Measurements from ENCODE around the gene EPHB1.

DNA sequence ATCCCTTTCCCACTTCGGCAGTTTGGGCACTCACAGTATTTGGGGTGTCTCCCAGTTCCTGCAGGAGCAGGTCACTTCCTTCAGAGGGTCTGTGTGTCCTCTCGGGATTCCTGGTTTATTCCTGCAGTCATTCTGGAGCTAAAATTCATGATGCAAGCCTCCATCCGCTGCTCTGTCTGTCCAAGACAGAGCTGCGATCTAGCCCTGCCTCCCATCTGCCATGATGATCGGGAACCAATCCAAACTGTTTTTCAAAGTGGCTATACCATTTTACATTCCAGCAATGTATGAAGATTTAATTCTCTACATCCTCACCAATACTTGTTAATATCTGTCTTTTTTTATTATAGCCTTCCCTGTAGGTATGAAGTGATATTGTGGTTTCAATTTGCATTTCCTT lies 273.0 kb downstream of the EPHB1 start:
- TF ChIP-seq EZH2phosphoT487 (IDR thresholded peaks at IDR 0.05; ENCODE audit: borderline replicate concordance, low read depth), result no peak
- no peak for TF ChIP-seq CHD2 (IDR thresholded peaks at IDR 0.05; ENCODE audit: low read length, partially characterized antibody)
- TF ChIP-seq RAD21 (IDR thresholded peaks at IDR 0.05; ENCODE audit: low read length), result no peak
- TF ChIP-seq ELF1 (IDR thresholded peaks at IDR 0.05), result no peak
- TF ChIP-seq, protein P1, sequence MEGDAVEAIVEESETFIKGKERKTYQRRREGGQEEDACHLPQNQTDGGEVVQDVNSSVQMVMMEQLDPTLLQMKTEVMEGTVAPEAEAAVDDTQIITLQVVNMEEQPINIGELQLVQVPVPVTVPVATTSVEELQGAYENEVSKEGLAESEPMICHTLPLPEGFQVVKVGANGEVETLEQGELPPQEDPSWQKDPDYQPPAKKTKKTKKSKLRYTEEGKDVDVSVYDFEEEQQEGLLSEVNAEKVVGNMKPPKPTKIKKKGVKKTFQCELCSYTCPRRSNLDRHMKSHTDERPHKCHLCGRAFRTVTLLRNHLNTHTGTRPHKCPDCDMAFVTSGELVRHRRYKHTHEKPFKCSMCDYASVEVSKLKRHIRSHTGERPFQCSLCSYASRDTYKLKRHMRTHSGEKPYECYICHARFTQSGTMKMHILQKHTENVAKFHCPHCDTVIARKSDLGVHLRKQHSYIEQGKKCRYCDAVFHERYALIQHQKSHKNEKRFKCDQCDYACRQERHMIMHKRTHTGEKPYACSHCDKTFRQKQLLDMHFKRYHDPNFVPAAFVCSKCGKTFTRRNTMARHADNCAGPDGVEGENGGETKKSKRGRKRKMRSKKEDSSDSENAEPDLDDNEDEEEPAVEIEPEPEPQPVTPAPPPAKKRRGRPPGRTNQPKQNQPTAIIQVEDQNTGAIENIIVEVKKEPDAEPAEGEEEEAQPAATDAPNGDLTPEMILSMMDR (IDR thresholded peaks at IDR 0.05), result no peak
- no peak for TF ChIP-seq TAF1 (IDR thresholded peaks at IDR 0.05; ENCODE audit: borderline replicate concordance, low read depth, low read length)
- no peak for TF ChIP-seq POLR2AphosphoS5 (IDR thresholded peaks at IDR 0.05; ENCODE audit: low read depth, low read length)
